Spleen (tissue), 7 donors: ENCODE measurements around the gene SLC7A14.

Experiments used
- CTCF ChIP-seq, 11 experiments: fragments of 200-600 bp in 7 of 11; fragments of 450-650 bp in 4 of 11; sonication (generic) in 4 of 11; IDR thresholded peaks in 8 of 11; conservative IDR thresholded peaks in 3 of 11; 1 replicate in 7 of 11; 2 replicates in 4 of 11; pipeline versions ENCODE4 v1.4.0 to v1.8.0; 2016 to 2021; ENCODE audit warnings: antibody characterized with exemption in 11 of 11, inconsistent platforms in 4 of 11, mild to moderate bottlenecking in 1 of 11
- POLR2AphosphoS5 ChIP-seq, 3 donors: sonication (generic); formaldehyde crosslinking; IDR thresholded peaks; one replicate each; pipeline ENCODE4 v1.5.1; 2017; ENCODE audit warnings: antibody characterized with exemption in 3 of 3
- donor health status: DM: no; HTN: no; CAD: no; lungs with moderate emphysema.
- donor health status: DM: no; HTN: no; CAD: no.
- donor health status: DM: no; HTN: no; CAD: no.

- TF ChIP-seq CTCF (IDR thresholded peaks at IDR 0.05 in 8 of 11, conservative IDR thresholded peaks at IDR 0.05 in 3 of 11) (no peak), POLR2AphosphoS5 (IDR thresholded peaks at IDR 0.05) (no peak)
These were observed 25.9 kb upstream of the SLC7A14 start for GRCh38 chr3:170611751-170612150.
